Measurements from ENCODE around the gene LDB3. TPM values are rescaled to one million over a fixed set of nuclear protein-coding genes. Genes with fewer than 3 reads are reported as not detected.

The LDB3 gene
- total RNA-seq, 2 experiments from 2014 or later, result 0.05 to 0.10 TPM

DNA sequence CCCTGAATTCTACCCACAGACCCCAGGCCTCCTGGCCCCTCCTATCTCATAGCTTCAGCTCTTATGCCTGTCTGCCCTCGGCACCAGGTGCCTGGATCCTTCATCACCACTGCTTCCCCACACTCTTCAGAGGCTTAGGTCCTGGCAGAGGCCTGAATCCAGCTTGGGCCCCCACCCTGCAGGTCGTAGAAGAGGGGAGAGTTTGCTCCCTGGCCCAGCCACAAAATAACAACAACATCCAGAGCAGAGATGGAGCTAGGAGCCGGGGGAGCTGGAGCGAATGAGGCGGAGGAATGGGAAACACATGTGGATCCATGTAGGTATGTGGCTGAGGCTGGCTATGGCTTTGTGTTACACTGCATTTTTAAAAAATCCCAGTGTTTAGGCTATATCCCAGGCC, 21.8 kb upstream of the LDB3 start:
- Mint-ChIP-seq H3K27me3 (peaks cover 6% of the 10 kb centered on the region), H3K4me1 (peaks cover 7% of the 10 kb centered on the region), H3K9me3 (peaks cover 6% of the 10 kb centered on the region), H3K4me3 (no peak overlapping the region), H3K36me3 (ENCODE audit: low read depth) (peaks cover 5% of the 10 kb centered on the region), H3K27ac (no peak overlapping the region)
- DNase-seq, result no peak
- POLR2A ChIA-PET, result no interaction called here
- CTCF ChIA-PET, result no interaction called here

DNA sequence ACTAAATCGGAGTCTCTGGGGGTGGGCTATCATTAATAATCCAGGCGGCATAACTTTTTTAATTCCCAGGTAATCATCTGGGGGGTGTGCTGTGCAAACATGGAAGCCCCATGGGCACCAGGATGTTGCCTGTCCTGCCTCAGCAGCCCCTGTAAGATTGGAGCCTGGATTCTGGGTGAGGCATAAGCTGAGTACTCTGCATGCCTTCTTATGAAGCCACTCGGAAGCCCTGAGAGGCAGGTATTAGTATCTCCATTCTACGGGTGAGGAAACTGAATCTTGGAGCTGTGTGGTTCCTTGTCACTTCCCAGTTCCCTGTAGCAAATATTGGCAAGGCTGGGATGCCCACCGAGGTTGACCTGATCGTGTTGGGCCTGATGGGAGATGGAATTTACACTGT, 21.4 kb upstream of the LDB3 start:
- Mint-ChIP-seq H3K4me1 (peaks cover 7% of the 10 kb centered on the region), H3K9me3 (peaks cover 2% of the 10 kb centered on the region), H3K4me3 (no peak overlapping the region), H3K27ac (no peak overlapping the region), H3K36me3 (ENCODE audit: low read depth) (peaks cover 1% of the 10 kb centered on the region), H3K27me3 (peaks cover 2% of the 10 kb centered on the region)
- ChIA-PET CTCF (no interaction called here), POLR2A (interaction anchor here (0.7 kb wide), 1 partner anchor 18 kb away, joined by 3 read pairs; no protein-coding TSS in a partner anchor)
- DNase-seq, result no peak

DNA sequence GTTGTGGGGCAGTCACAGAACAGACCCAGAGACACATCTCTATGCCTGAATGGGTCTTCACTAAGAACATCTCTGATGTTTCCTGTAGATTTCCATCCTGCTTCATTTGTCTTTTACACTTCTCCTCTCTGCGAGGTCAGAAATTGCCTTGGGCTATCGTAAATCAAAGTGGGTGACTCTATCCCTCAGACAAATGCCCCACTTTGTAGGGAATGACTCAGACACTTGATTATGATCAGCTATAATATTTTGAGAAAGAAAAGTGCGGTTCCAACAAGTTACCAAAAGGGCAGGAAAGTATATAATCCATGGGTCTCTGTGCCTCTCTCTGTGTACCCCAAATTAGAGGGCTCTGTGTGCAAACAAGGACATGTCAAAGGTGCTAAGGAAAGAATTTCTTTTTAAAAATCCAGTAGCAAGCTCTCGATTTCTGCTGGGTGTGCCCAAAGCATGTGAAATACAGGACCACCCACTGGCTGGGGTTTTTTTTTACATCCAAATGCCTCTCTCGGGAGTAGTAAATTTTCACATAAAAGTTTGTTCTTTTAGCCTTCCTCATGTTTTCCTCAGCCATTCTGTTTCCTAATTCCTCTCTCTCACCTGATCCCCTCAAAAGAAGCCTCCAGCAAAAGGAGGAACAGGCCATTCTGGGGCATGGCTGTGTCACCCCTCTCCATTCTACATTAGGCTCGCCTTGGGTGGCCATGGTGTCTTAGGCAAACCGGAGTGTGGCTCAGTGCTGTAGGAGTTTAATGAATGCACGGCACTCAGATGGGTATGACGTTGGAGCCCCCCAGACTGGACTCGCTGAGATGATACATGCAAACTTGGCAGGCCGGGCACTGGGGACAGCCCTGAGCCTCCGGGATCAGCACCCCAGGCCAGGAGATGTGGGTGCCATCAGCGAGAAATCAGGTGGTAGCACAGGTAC, 20.3 kb upstream of the LDB3 start:
- Mint-ChIP-seq H3K36me3 (ENCODE audit: low read depth) (no peaks in the 10 kb centered on the region), H3K27me3 (no peaks in the 10 kb centered on the region), H3K27ac (no peak overlapping the region), H3K9me3 (no peaks in the 10 kb centered on the region), H3K4me3 (no peak overlapping the region), H3K4me1 (peaks cover 7% of the 10 kb centered on the region)
- DNase-seq, result no peak
- POLR2A ChIA-PET, result no interaction called here
- CTCF ChIA-PET, result interaction anchor here (0.6 kb wide), 1 partner anchor 291 kb away, joined by 4 read pairs; no protein-coding TSS in a partner anchor

DNA sequence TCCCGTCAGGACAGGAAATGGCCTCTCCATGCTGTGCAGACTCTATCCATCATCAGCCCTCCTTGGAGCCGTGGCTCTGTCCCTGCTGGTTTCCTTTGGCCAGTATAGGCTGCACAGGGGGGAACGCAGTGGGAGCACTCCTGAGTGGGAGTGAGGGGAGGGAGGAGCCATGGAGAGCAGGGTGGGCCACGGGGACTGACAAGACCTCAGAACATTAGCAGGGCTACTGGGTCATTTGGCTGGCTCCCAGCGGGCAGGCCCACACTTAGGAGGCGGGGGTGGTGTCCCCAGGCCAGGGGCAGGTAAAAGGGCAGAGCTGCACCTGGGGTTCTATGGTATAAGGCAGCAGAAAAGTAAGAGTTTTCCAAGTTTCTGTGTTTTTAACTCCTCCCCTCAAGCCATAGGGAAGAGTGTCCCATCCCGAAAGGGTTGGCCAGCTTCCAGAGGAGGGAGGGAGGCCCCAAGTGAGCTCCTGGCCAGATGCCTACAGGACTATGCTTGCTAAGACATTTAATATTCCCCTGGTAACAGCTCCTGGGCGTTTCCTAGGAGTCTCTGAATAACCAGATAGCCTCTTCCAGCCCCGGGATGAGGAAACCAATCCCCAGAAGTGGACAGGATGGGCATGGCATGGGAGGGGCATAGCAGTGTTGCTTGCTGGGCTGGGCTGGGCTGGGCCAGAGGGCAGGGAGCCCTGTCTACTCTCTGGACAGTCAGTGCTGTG, 19.4 kb upstream of the LDB3 start:
- no peak overlapping the region for H3K4me3 Mint-ChIP-seq
- ChIA-PET POLR2A (interaction anchor here (1.2 kb wide), 1 partner anchor 41 kb away, joined by 3 read pairs; no protein-coding TSS in a partner anchor), CTCF (no interaction called here)
- no peaks in the 10 kb centered on the region for H3K4me1 Mint-ChIP-seq
- no peaks in the 10 kb centered on the region for H3K36me3 Mint-ChIP-seq (ENCODE audit: low read depth)
- H3K27me3 Mint-ChIP-seq, result no peaks in the 10 kb centered on the region
- no peak overlapping the region for H3K27ac Mint-ChIP-seq
- no peak for DNase-seq
- H3K9me3 Mint-ChIP-seq, result no peaks in the 10 kb centered on the region

DNA sequence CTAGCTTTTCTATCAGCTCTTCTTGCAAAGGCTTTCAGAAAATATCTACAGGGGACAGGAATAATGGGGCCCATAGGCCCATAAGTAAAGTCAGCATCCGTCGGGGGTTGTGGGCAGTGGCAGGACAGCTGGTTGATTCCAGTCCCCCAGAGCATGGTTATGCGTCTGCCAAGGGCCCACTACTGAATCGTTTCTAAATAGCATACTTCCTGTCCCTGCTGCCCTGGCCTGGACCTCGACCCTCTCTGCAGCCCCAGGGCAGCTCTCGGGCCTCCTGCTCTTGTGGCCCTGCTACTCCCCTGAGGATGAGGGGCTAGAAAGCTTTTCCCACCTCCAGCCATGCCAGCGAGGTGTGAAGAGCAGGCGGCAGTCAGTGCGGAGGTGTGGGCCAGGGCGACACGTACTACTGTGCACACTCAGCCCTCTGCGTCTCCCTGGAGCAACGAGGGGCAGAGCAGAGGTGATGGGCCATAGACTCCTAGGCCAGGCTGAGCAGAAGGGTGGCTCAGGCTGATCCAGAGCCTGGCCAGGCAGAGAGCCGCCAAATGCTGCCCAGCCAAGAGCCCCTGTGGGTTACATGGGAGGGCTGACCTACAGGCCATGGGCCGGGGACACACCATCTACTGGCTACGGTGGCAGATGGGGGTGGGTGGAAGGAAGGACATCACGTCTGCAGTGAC, 18.7 kb upstream of the LDB3 start:
- ChIA-PET CTCF (no interaction called here), POLR2A (interaction anchor here (1.2 kb wide), 1 partner anchor 41 kb away, joined by 3 read pairs; no protein-coding TSS in a partner anchor)
- no peak overlapping the region for H3K4me3 Mint-ChIP-seq
- H3K36me3 Mint-ChIP-seq (ENCODE audit: low read depth), result no peaks in the 10 kb centered on the region
- H3K4me1 Mint-ChIP-seq, result no peaks in the 10 kb centered on the region
- no peak for DNase-seq
- no peaks in the 10 kb centered on the region for H3K27me3 Mint-ChIP-seq
- H3K27ac Mint-ChIP-seq, result no peak overlapping the region
- H3K9me3 Mint-ChIP-seq, result no peaks in the 10 kb centered on the region

DNA sequence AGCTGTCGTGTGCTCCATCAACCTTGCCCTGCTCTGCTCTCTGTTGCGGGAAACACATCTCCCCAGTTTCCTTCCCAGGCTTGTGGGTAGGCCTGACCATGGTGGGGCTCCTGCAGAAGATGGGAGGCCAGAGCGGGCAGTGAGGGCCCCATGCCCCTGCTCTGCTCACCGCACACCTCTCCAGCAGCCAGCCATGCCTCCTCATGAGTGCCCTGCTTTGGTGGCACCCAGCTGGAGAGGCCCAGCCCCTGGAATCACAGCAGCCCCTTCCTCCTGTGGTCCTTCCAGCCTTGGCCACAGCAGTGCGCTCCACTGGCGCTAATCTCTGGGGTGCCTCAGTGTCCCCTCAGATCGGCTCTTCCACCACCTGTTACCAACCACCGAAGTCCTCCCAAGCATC, 18.2 kb upstream of the LDB3 start:
- no peak for DNase-seq
- H3K4me1 Mint-ChIP-seq, result no peaks in the 10 kb centered on the region
- H3K27ac Mint-ChIP-seq, result no peak overlapping the region
- POLR2A ChIA-PET, result interaction anchor here (1.2 kb wide), 1 partner anchor 40 kb away, joined by 3 read pairs; no protein-coding TSS in a partner anchor
- CTCF ChIA-PET, result no interaction called here
- H3K9me3 Mint-ChIP-seq, result no peaks in the 10 kb centered on the region
- H3K4me3 Mint-ChIP-seq, result no peak overlapping the region
- no peaks in the 10 kb centered on the region for H3K36me3 Mint-ChIP-seq (ENCODE audit: low read depth)
- H3K27me3 Mint-ChIP-seq, result no peaks in the 10 kb centered on the region

DNA sequence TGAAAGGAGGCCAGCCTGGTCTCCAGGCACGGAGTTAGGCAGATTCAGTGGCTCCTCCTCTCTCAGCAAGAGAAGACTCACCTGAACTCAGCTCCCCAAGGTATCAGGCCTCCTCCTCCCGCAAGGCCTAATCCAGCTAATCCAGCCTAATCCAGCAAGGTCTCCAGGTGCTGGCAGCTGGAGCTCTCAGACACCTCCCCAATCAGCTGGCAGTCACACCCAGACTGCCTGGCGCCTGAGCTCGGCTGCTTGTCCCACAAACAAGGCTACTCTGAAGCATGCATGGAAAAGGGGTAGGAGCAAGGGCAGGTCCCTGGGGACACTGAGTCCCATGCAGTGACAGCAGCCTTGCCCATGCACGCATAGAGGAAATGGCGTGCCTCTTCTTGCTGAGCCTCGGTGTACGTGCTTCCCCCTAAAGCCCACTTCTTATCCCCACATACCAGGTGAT, 17.3 kb upstream of the LDB3 start:
- no peak for DNase-seq
- ChIA-PET CTCF (no interaction called here), POLR2A (no interaction called here)
- Mint-ChIP-seq H3K4me3 (no peak overlapping the region), H3K4me1 (no peaks in the 10 kb centered on the region), H3K27me3 (no peaks in the 10 kb centered on the region), H3K27ac (no peak overlapping the region), H3K9me3 (no peaks in the 10 kb centered on the region), H3K36me3 (ENCODE audit: low read depth) (no peaks in the 10 kb centered on the region)

DNA sequence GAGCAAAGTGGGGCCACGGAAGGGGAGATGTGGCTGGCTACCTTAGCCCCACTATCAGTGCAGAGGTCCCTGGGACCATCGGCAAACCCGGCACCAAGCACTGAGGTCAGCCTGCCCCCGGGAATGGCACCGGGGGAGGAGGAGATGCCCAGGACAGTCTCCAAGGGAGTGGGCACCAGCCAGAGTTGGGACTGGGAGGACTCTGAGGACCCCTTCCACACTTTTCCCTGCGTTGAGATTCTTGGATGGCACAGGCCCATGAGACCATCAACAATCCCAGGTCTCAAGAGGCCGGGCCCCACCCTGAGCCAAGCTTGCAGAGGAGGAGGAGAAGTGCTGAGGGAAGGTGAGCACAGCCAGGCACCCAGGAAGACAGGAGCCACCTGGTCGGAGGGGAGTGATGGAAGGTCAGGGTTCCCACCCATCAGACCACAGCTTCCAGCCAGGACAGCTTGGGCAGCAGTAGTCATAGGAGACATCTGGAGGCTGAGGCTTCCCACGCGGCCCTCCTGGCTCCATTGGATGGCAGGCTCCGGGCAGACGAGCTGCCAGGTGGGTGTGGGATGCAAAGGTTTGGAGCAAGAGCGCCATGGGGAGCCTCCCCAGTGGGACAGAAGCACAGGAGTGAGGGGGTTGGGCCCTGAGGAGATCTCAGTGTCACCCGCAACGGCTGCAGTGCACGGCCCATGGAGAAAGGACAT, 16.5 kb upstream of the LDB3 start:
- DNase-seq, result no peak
- Mint-ChIP-seq H3K27me3 (no peaks in the 10 kb centered on the region), H3K9me3 (no peaks in the 10 kb centered on the region), H3K27ac (no peak overlapping the region), H3K36me3 (ENCODE audit: low read depth) (no peaks in the 10 kb centered on the region), H3K4me3 (no peak overlapping the region), H3K4me1 (no peaks in the 10 kb centered on the region)
- ChIA-PET CTCF (no interaction called here), POLR2A (no interaction called here)

DNA sequence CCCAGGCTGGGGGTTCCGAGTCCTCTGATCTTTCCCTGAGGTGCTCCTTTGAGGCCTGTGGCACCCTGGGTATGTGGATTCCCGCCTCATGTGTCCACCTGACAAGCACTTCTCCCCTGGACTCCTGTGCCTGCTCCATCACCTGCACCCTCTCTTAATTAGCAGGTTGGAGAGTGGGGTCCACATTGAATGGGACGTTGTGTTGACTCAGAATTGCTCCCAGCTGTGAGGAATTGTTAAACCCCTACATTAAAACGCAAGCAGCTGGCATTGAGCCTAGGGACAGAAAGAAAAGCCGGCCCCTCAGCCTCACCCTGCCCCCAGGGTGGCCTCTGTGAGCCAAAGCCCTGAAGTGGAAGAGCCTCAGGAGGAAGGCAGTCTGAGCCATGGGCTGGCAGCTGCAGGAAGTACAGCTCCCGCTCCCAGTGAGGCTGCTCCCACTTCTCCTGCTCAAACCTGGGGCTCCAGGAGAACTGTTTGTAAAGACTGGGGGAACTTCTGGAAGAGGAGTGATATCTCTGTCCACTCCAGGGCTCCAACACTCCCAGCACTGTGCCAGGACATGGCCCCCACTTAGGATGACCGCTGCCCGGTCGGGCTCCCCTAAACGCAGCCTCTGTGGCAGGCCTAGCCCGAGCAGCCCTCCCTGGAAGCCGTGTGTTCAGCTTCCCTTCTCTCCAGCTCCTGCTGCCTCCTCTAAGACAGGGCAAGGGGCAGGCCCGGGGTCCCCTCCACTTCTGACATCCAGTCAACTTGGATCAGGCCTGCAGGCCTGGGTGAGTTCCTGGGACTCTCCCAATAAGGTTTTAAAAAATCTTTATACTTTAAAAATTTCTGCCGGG, 15.7 kb upstream of the LDB3 start:
- no peak overlapping the region for H3K4me3 Mint-ChIP-seq
- no peak overlapping the region for H3K27ac Mint-ChIP-seq
- no peak for DNase-seq
- ChIA-PET CTCF (no interaction called here), POLR2A (no interaction called here)
- H3K36me3 Mint-ChIP-seq (ENCODE audit: low read depth), result no peaks in the 10 kb centered on the region
- no peaks in the 10 kb centered on the region for H3K27me3 Mint-ChIP-seq
- H3K9me3 Mint-ChIP-seq, result no peaks in the 10 kb centered on the region
- H3K4me1 Mint-ChIP-seq, result no peaks in the 10 kb centered on the region

DNA sequence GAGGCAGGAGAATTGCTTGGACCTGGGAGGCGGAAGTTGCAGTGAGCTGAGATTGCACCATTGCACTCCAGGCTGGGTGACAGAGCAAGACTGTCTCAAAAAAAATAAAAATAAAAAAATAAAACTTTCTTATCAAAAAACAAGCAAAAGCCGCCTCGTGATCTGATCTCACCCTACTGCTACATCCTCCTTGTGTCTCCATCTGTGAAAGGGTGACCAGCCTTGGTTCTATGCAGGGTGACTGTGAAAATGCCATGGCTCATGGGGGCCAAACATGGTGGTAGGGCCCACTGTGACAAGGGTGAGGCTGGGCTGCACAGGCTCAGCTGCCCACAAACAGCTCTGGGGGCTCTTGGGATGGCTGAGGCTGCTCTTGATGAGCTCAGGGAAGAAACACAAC, 14.9 kb upstream of the LDB3 start:
- Mint-ChIP-seq H3K9me3 (no peaks in the 10 kb centered on the region), H3K4me3 (no peak overlapping the region), H3K27me3 (no peaks in the 10 kb centered on the region), H3K27ac (no peak overlapping the region), H3K36me3 (ENCODE audit: low read depth) (no peaks in the 10 kb centered on the region), H3K4me1 (no peaks in the 10 kb centered on the region)
- CTCF ChIA-PET, result no interaction called here
- no peak for DNase-seq
- POLR2A ChIA-PET, result no interaction called here

DNA sequence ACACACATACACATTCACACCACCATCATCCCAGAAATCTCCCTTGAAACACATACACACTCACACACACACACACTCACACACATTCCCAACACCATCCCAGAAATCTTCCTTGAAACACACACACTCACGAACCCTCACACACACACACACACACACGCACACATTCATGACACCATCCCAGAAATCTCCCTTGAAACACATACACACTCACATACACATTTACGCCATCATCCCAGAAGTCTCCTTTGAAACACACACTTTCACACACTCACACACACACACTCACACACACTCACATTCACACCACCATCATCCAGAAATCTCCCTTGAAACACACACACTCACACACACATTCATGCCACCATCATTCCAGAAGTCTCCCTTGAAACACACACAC, 14.3 kb upstream of the LDB3 start:
- H3K4me3 Mint-ChIP-seq, result no peak overlapping the region
- H3K36me3 Mint-ChIP-seq (ENCODE audit: low read depth), result no peaks in the 10 kb centered on the region
- H3K9me3 Mint-ChIP-seq, result no peaks in the 10 kb centered on the region
- ChIA-PET CTCF (no interaction called here), POLR2A (no interaction called here)
- no peaks in the 10 kb centered on the region for H3K4me1 Mint-ChIP-seq
- no peak for DNase-seq
- H3K27me3 Mint-ChIP-seq, result no peaks in the 10 kb centered on the region
- H3K27ac Mint-ChIP-seq, result no peak overlapping the region

DNA sequence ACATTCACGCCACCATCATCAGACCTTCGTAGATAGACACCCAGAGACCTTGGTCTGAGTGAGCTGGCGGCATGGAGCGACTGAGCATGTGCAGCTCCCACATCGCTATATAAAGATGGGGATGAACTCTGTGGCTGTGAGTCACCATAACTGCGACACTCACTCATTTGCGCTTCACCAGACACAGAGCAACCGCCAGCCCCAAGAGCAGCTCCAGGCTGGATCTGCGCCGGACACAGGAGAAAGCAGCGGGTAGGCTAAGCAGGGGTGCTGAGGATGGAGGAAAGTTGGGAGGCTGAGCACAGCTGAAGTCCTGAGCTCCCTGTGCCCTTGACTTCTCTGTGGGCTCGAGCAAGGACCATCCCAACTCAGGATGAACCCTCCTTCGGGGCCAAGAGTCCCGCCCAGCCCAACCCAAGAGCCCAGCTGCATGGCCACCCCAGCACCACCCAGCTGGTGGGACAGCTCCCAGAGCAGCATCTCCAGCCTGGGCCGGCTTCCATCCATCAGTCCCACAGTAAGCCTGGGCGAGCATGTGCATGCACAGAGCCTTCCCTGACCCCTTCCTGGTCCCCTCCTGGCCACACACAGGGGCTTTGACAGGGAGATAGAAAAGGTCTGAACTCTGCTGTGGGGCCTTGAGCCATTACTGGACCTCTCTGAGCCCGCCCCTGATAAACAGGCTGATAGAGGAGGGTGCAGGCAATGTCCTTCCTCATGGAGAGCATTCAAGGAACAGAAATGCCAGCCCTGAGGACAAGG, 13.7 kb upstream of the LDB3 start, which contains the start of gene OPN4:
Gene OPN4 (plus strand): TSS at position 137 of the 762 bp plus-strand sequence. CDS start 237 bp downstream, at position 374.
- no peaks in the 10 kb centered on the region for H3K9me3 Mint-ChIP-seq
- DNase-seq, result no peak
- no peak within 1 kb of the TSS for H3K27ac Mint-ChIP-seq
- no peak within 1 kb of the TSS for H3K4me3 Mint-ChIP-seq
- H3K4me1 Mint-ChIP-seq, result no peaks in the 10 kb centered on the region
- ChIA-PET CTCF (no interaction called here), POLR2A (no interaction called here)
- H3K27me3 Mint-ChIP-seq, result no peaks in the 10 kb centered on the region
- H3K36me3 Mint-ChIP-seq (ENCODE audit: low read depth), result no peaks in the 10 kb centered on the region
